HG03066 (cell line): Measurements from ENCODE around the gene DYRK1A.

Source experiments
- ATAC-seq: cut with Tn5 transposase; IDR thresholded peaks from one replicate; pipeline ENCODE4 v1.9.1; 2021; ENCODE audit warnings: low read depth; ENCODE audit not compliant: unreplicated experiment

The DYRK1A gene

DNA sequence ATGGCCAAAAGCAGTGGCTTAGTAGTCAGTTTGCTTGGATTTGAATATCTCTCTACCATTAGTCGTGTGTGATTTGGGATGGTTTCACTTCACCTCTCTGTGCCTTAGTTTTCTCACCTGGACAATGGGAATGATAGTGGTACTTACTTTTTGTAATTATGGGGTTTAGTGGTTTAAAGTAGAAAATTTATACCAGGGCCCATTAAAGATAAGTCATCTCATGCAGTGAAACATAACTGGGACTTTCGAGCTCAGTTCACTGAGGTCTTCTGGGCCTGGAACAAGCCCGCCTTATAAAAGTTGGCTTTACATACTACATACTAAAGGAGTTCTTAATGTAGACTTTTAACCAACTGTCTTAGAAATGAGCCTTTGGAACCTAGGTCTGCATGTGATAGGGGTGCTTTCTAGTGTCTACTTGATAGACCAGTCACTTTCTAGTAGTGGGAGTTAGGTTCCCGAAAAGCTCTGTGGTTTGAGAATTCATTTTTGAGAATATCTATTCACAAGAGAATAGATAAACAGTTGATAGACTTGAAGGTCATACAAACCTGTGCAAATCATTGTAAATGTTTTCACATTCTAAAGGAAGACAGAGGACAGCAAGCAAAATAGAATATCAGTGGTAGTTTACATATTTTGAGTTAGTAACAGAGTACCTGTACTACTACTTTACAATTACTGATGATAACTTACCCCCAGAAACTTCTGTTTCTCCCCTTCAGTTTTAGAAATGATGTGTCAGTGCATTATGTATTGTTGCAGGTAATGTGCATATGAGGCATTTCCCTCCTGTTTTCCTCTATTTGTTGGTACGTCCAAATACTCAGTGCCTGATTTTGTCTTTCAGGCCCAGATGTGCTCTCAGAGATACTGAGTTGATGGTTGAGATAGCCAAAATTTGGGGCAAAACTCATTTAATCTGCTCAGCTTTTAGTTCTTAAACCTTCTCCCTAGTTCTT lies 48.0 kb downstream of the DYRK1A start:
- ATAC-seq: no peak

- no peak for ATAC-seq
Measured at GRCh38 chr21:37415939-37416338, 49.4 kb downstream of the DYRK1A start.

GRCh38 chr21:37416914-37417313 lies 50.3 kb downstream of the DYRK1A start:
- no peak for ATAC-seq

GRCh38 chr21:37419228-37419906 lies 52.8 kb downstream of the DYRK1A start:
- no peak for ATAC-seq

GRCh38 chr21:37421306-37421705 lies 54.7 kb downstream of the DYRK1A start:
- ATAC-seq: no peak

DNA sequence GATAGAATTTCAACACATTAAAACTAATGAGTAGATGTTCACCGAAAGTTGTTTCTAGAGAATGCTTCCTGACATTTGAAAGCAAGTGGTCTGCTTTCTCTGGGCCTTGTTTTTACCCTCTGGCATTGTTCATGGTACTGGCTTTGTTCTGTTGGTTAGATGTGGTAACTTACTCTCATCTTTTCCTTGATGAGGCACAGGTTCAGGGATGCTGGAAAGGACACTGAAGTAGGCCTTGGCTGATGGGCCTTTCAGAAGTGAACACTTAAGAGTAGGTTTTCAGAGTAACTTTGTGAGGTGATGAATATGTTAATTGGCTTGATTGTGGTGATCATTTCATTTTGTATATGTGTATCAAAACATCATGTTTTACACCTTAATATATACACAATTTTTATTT lies 55.8 kb downstream of the DYRK1A start:
- no peak for ATAC-seq

DNA sequence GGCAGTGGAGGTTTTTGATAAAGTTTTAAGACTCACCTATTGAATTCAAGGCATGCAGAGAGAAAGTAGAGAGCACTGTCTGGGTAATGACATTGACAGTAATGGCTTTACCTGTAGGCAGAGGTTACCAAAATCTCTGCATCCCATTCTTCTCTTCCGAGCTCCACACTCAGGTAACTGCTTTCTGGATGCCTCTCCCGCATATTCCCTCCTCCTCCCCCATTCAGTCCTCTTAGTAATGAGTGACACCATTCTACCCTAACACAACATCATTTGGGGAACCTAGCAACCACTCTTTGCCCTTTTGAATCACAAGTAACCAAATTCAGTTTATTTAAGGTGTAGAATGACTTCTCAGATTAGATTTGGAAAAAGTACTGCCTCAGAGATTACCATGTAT lies 56.5 kb downstream of the DYRK1A start:
- ATAC-seq: no peak

GRCh38 chr21:37424396-37424795 lies 57.8 kb downstream of the DYRK1A start:
- ATAC-seq: no peak

DNA sequence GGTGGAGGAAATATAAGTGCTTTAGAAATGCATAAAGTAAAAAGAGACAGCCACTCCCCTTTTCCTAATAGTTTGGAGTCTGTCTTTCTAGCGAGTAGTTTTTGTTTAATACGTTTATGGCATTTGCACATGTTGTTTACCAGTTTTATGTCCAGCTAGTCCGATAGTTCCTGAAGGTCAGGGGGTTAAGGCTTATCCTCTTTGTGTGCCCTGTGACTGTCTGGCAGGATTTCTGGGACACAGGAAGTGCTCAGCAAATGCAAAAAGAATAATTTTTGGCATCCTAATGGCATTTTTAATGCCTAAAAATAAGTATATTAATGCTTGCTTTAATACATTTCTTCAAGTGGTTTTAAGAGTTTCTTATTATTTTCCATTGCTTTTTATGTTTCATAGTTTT lies 58.4 kb downstream of the DYRK1A start:
- ATAC-seq: no peak

DNA sequence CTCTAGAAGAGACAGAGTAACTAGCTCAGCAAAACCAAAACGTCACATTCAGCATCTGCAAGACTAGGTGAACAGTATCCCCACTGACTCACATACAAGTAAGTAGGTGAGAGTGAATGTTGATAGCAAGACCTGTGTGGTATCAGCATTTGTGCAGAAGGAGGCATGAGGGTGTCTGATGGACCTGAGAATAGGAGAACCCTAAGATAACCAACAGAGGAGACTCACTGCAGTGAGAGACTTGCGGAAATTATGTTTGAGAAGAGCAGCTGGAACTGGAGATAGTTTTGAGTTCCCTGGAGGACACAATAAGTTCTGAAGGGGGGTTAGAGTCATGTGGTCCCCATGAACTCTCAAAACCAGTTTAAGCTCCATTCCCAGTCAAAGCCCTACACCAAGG lies 59.1 kb downstream of the DYRK1A start:
- no peak for ATAC-seq

- no peak for ATAC-seq
Measured at GRCh38 chr21:37427221-37427620, 60.6 kb downstream of the DYRK1A start.

GRCh38 chr21:37429356-37429755 lies 62.8 kb downstream of the DYRK1A start:
- no peak for ATAC-seq

GRCh38 chr21:37430184-37430821 lies 63.7 kb downstream of the DYRK1A start:
- no peak for ATAC-seq

DNA sequence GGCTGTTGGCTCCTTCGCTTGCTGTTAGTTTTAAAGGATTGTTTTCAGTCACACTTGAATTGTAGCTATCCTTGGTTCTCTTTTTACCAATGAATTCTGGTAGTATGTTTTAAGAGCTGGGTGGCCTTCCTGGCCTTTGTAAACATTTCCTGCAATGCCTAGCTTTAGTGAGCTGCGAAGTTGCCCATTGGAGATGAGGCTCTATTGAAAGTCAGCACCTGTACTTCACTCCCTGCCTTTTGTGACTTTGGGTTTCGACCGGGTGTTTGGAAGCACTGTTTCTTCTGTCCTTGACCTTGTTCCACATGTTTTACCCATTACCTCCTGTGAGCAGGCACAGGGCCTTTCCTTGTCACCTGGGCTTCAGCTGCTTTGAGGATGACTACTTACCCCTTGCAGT lies 64.7 kb downstream of the DYRK1A start:
- ATAC-seq: no peak

DNA sequence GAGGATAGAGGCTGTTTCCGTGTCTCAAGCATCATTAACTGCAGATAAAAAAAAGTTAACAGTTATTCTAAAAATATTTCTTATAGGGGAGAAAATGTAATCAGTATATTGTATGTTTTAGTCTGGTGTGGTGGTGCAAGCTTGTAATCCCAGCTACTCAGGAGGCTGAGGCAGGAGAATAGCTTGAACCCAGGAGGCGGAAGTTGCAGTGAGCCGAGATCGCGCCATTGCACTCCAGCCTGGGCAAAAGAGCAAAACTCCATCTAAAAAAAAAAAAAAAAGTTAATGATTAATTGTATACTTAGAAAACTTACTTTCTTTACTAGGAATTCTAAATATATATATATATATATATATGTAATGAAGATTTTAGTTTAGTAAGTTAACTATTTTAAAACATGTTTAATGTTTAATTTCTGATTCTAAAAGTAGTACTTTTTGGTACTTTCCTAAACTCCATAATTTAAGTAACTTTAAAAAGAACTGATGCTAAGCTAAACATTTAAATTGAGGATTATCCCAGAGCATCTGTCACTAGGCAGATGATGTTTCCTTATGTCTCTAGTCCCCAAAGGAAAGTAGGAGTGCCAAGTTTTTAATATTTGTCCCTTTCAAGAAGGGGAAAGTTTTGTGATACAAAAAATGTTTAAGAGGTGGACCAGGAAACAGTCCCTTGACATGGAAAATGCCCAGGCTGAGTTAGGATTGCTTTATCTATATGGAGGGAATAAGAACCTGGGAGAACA lies 66.3 kb downstream of the DYRK1A start:
- ATAC-seq: no peak

DNA sequence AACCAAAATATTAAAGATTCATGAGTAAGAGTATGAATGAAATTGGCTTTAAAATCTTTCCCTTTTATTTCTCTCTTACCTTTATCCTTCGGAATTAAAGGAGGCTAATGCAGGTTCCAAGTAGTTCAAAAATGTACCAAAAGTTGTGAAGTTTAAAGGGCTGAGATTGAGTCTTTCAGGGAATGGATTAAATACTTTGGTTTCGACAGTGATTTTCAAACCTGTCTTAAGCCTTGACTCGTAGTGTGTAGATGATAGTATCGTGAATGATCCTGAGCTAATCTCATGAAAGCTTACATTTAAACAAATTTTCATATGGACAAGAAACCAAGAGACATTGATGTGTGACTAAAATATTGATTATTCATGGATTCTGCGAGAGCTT lies 66.9 kb downstream of the DYRK1A start:
- ATAC-seq: no peak

- ATAC-seq: no peak
Measured at GRCh38 chr21:37435120-37435519, 68.5 kb downstream of the DYRK1A start.

- ATAC-seq: no peak
Measured at GRCh38 chr21:37435711-37436110, 69.1 kb downstream of the DYRK1A start.

GRCh38 chr21:37436174-37436573 lies 69.6 kb downstream of the DYRK1A start:
- ATAC-seq: no peak

GRCh38 chr21:37437376-37438080 lies 71.0 kb downstream of the DYRK1A start:
- no peak for ATAC-seq
